GM19193 (cell line): Measurements from ENCODE around the gene DESI1.

ENCODE experiments used
- POLR2A ChIP-seq: IDR thresholded peaks from 4 replicates; pipeline ENCODE4 v1.6.1; 2011; ENCODE audit not compliant: insufficient read depth, insufficient read length; ENCODE audit errors: extremely low read depth

The DESI1 gene

GRCh38 chr22:41596776-41597634 is 23.8 kb downstream of the DESI1 start:
- no peak for TF ChIP-seq POLR2A

GRCh38 chr22:41595703-41596102 is 25.1 kb downstream of the DESI1 start:
- no peak for TF ChIP-seq POLR2A

- TF ChIP-seq POLR2A = peak; percentile 79
Observed at GRCh38 chr22:41589391-41590241, 31.2 kb downstream of the DESI1 start, which contains the start of gene PMM1. Gene PMM1 (minus strand): TSS chr22:41589840. CDS start chr22:41589805, 35 bp downstream.

GRCh38 chr22:41587347-41587723 is 33.5 kb downstream of the DESI1 start:
- TF ChIP-seq POLR2A = no peak

- TF ChIP-seq POLR2A = no peak
Observed at GRCh38 chr22:41585898-41586297, 34.9 kb downstream of the DESI1 start.

GRCh38 chr22:41584881-41585280 is 36.0 kb downstream of the DESI1 start:
- no peak for TF ChIP-seq POLR2A

- no peak for TF ChIP-seq POLR2A
Observed at GRCh38 chr22:41582694-41583093, 38.1 kb downstream of the DESI1 start.

- TF ChIP-seq POLR2A = no peak
Observed at GRCh38 chr22:41579997-41580355, 40.9 kb downstream of the DESI1 start.

- no peak for TF ChIP-seq POLR2A
Observed at GRCh38 chr22:41579297-41579996, 41.4 kb downstream of the DESI1 start.

GRCh38 chr22:41578818-41579217 is 42.0 kb downstream of the DESI1 start:
- TF ChIP-seq POLR2A = no peak

GRCh38 chr22:41578114-41578513 is 42.7 kb downstream of the DESI1 start:
- no peak for TF ChIP-seq POLR2A

GRCh38 chr22:41576877-41577276 is 44.0 kb downstream of the DESI1 start:
- TF ChIP-seq POLR2A = no peak

GRCh38 chr22:41575533-41575932 is 45.3 kb downstream of the DESI1 start:
- TF ChIP-seq POLR2A = no peak

- TF ChIP-seq POLR2A = no peak
Observed at GRCh38 chr22:41574847-41575381, 45.9 kb downstream of the DESI1 start.

- no peak for TF ChIP-seq POLR2A
Observed at GRCh38 chr22:41573677-41574076, 47.2 kb downstream of the DESI1 start.
